Measurements from ENCODE around the gene TXLNA. TPM values are rescaled to one million over a fixed set of nuclear protein-coding genes. Genes with fewer than 3 reads are reported as not detected.

TXLNA gene
- total RNA-seq, 1 donor from 2014 or later = 74.8 TPM

DNA sequence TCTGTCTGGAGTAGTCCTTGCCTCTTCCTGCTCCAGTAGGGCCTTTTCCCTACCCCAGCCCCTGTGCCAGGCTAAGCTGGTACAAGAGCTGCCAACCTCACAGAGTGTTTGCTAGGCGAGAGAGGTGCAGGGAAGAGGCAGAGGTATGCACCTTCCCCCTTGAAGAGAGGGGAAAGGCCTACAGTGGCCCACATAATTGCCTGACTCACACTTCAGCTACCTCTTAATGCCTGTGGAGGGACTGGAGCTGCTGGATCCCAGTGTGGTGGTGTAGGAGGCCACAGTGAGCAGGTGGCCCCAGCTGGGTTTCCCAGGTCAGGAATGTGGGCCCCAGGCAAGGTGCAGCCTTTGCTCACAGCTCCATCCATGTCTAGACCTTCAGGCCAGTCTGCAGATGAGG, 17.6 kb downstream of the TXLNA start:
- Histone ChIP-seq H3K27me3 (ENCODE audit: control insufficient read depth, insufficient read depth, low read length) (no peaks in the 10 kb centered on the region), H3K4me3 (ENCODE audit: low read depth, low read length) (no peak overlapping the region), H3K36me3 (ENCODE audit: control insufficient read depth, insufficient read depth, low read length) (peaks cover 3% of the 10 kb centered on the region)
- DNase-seq (ENCODE audit: low read depth) = no peak
- TF ChIP-seq, protein P1, sequence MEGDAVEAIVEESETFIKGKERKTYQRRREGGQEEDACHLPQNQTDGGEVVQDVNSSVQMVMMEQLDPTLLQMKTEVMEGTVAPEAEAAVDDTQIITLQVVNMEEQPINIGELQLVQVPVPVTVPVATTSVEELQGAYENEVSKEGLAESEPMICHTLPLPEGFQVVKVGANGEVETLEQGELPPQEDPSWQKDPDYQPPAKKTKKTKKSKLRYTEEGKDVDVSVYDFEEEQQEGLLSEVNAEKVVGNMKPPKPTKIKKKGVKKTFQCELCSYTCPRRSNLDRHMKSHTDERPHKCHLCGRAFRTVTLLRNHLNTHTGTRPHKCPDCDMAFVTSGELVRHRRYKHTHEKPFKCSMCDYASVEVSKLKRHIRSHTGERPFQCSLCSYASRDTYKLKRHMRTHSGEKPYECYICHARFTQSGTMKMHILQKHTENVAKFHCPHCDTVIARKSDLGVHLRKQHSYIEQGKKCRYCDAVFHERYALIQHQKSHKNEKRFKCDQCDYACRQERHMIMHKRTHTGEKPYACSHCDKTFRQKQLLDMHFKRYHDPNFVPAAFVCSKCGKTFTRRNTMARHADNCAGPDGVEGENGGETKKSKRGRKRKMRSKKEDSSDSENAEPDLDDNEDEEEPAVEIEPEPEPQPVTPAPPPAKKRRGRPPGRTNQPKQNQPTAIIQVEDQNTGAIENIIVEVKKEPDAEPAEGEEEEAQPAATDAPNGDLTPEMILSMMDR (IDR thresholded peaks at IDR 0.05; ENCODE audit: insufficient read depth, low read length, poor library complexity, severe bottlenecking) = no peak

DNA sequence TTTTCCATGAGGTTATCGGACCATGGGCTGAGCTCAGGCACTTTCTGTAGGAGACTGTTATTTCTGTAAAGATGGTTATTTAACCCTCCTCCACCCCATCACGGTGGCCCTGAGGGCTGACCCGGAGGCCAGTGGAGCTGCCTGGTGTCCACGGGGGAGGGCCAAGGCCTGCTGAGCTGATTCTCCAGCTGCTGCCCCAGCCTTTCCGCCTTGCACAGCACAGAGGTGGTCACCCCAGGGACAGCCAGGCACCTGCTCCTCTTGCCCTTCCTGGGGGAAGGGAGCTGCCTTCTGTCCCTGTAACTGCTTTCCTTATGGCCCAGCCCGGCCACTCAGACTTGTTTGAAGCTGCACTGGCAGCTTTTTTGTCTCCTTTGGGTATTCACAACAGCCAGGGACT, 18.4 kb downstream of the TXLNA start:
- Histone ChIP-seq H3K36me3 (ENCODE audit: control insufficient read depth, insufficient read depth, low read length) (peaks cover 3% of the 10 kb centered on the region), H3K4me3 (ENCODE audit: low read depth, low read length) (no peak overlapping the region), H3K27me3 (ENCODE audit: control insufficient read depth, insufficient read depth, low read length) (no peaks in the 10 kb centered on the region)
- TF ChIP-seq, protein P1 (IDR thresholded peaks at IDR 0.05; ENCODE audit: insufficient read depth, low read length, poor library complexity, severe bottlenecking) = no peak
- no peak for DNase-seq (ENCODE audit: low read depth)

DNA sequence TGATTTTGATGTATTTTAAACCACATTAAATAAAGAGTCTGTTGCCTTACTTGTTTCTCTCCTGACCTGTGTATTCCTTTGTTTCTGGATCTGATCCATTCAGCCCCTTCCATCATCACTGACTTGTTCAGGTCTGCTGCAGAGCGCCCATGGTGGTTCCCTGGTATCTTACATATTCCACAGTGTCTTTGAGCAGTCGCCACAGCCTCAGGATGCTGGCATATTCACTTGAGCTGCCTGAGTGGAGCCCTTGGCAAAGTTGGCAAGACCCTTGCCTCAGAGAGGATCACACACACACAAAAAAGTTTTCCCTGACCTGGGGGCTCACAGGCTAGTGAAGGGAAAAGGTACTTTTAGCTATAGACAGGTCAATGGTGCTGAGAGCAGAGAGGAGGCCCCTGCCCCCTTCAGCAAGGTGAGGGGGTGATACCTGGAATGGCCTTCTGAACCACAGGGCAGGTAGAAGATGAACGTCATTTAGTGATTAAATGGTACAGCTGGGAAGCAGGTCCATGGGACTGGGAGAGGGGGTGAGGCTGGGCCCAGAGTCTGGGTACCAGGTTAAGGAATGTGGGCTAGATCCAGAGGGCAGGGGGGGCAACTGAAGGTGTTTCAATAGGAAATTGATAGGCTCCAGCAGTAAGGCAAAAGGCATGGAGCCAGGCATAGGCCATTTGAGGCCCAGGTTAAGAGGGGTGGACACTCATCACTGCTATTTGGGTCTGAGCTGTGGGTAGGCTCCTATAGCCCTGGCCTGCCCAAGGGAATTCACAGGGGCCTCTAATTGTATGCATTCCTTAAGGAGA, 19.0 kb downstream of the TXLNA start:
- TF ChIP-seq, protein P1 (IDR thresholded peaks at IDR 0.05; ENCODE audit: insufficient read depth, low read length, poor library complexity, severe bottlenecking) = no peak

DNA sequence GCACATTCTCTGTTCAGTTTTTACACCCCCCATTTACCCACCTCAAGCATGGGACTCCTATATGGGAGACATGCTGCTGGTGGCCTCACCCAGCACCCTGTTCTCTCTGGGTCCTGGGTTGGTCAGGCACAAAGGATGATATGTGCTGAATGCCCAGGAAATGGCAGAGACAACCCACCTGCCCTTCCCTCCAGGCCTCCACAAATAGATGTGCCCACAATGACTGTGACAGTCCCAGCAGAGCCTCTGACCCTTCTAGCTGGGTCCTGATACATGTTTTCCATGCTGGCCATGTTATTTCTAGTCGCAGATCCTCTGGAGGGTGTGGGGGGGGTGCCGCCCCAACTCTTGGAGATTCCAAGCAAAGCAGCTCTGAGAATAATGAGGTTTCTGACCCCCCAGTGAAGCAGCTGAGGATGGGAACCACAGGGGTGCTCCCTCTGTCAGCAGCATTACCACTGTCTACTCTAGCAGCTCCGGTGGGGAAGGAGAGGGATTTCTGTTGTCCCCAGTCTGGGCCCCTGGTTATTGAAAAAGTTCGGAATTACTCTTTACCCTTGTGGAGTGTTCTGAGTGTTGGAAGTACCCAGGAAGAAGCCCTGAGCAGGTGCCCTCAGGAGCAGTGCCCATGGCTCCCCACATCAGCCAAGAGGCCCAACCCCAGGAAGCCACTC, 19.7 kb downstream of the TXLNA start:
- Histone ChIP-seq H3K36me3 (ENCODE audit: control insufficient read depth, insufficient read depth, low read length) (peaks cover 3% of the 10 kb centered on the region), H3K4me3 (ENCODE audit: low read depth, low read length) (no peak overlapping the region), H3K27me3 (ENCODE audit: control insufficient read depth, insufficient read depth, low read length) (no peaks in the 10 kb centered on the region)
- DNase-seq (ENCODE audit: low read depth) = no peak
- TF ChIP-seq, protein P1 (IDR thresholded peaks at IDR 0.05; ENCODE audit: insufficient read depth, low read length, poor library complexity, severe bottlenecking) = no peak

More for the DNA sequence above, 19.0 kb downstream of the TXLNA start:
- no peak overlapping the region for H3K4me3 ChIP-seq (ENCODE audit: low read depth, low read length)
- DNase-seq (ENCODE audit: low read depth) = no peak
- H3K36me3 ChIP-seq (ENCODE audit: control insufficient read depth, insufficient read depth, low read length) = peaks cover 3% of the 10 kb centered on the region
- no peaks in the 10 kb centered on the region for H3K27me3 ChIP-seq (ENCODE audit: control insufficient read depth, insufficient read depth, low read length)

DNA sequence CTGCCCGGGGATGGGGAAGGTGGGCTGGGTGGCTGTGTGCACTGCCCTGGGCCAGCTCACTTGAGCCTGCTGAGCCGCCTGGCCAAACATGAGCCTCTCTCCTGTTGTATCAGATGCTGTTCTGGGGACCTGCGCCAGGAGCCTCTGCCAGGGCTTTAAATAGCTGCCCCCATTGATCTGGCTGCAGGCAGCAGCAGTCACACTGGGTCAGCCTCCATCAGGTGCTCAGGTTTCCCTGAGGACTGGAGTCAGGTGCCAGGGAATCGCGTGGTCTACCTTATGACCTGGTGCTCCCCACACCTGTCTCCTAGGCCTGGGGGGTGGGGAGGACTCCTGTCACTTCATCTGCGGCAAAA, 20.2 kb downstream of the TXLNA start:
- Histone ChIP-seq H3K36me3 (ENCODE audit: control insufficient read depth, insufficient read depth, low read length) (peaks cover 3% of the 10 kb centered on the region), H3K27me3 (ENCODE audit: control insufficient read depth, insufficient read depth, low read length) (no peaks in the 10 kb centered on the region), H3K4me3 (ENCODE audit: low read depth, low read length) (no peak overlapping the region)
- TF ChIP-seq, protein P1 (IDR thresholded peaks at IDR 0.05; ENCODE audit: insufficient read depth, low read length, poor library complexity, severe bottlenecking) = no peak
- no peak for DNase-seq (ENCODE audit: low read depth)
